Panc1 (cell line): Measurements from ENCODE around the gene ATXN7L3.

Experiments used
- POLR2AphosphoS5 ChIP-seq: IDR thresholded peaks from 2 replicates; pipeline ENCODE4 v1.6.1; 2012; ENCODE audit warnings: mild to moderate bottlenecking, low read depth, low read length, moderate library complexity
- TF ChIP-seq, protein P1 (sequence below): fragments of 450-650 bp; IDR thresholded peaks from 2 replicates; pipeline ENCODE4 v1.5.1; 2017; ENCODE audit warnings: mild to moderate bottlenecking

DNA sequence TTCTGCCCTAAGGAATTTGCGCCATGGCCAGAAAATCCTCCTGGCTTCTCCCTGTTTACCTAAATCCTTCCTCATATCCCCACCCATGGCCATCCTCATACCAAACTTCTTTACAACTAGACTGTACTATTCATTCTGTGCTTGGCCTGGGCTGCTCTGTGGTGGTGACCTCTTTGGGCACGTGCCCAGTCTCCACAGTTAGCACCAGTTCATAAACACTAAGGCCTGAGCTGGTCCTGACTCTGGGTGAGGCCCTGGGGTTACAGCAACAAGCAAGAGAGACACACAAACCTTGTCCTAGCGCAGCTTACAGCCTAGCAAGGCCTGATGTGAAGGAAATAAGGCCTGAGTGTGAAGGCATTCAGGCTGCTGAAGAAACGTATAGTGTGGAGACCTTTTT, 3.1 kb upstream of the ATXN7L3 start:
- TF ChIP-seq, protein P1, sequence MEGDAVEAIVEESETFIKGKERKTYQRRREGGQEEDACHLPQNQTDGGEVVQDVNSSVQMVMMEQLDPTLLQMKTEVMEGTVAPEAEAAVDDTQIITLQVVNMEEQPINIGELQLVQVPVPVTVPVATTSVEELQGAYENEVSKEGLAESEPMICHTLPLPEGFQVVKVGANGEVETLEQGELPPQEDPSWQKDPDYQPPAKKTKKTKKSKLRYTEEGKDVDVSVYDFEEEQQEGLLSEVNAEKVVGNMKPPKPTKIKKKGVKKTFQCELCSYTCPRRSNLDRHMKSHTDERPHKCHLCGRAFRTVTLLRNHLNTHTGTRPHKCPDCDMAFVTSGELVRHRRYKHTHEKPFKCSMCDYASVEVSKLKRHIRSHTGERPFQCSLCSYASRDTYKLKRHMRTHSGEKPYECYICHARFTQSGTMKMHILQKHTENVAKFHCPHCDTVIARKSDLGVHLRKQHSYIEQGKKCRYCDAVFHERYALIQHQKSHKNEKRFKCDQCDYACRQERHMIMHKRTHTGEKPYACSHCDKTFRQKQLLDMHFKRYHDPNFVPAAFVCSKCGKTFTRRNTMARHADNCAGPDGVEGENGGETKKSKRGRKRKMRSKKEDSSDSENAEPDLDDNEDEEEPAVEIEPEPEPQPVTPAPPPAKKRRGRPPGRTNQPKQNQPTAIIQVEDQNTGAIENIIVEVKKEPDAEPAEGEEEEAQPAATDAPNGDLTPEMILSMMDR, result no peak
- no peak for TF ChIP-seq POLR2AphosphoS5
